ENCODE measurements around the gene ZBTB18.

GRCh38 chr1:244075247-244075722 lies 24.2 kb downstream of the ZBTB18 start:
- TF ChIP-seq POLR2A (IDR thresholded peaks at IDR 0.05) (no peak), CTCF (IDR thresholded peaks at IDR 0.05 in 8 of 11, conservative IDR thresholded peaks at IDR 0.05 in 3 of 11) (no peak), POLR2AphosphoS5 (IDR thresholded peaks at IDR 0.05) (no peak)

Measured in spleen (tissue), 7 donors.